H1 (cell line): ENCODE data around the gene DPYSL3.

Source experiments
- NRF1 ChIP-seq: IDR thresholded peaks from 2 replicates; pipeline ENCODE4 v1.6.1; 2011; ENCODE audit warnings: mild to moderate bottlenecking, low read depth, low read length, improper control_type of control experiment
- YY1 ChIP-seq: IDR thresholded peaks from 2 replicates; pipeline ENCODE4 v1.6.1; 2011; ENCODE audit warnings: low read depth, mild to moderate bottlenecking, low read length

DNA sequence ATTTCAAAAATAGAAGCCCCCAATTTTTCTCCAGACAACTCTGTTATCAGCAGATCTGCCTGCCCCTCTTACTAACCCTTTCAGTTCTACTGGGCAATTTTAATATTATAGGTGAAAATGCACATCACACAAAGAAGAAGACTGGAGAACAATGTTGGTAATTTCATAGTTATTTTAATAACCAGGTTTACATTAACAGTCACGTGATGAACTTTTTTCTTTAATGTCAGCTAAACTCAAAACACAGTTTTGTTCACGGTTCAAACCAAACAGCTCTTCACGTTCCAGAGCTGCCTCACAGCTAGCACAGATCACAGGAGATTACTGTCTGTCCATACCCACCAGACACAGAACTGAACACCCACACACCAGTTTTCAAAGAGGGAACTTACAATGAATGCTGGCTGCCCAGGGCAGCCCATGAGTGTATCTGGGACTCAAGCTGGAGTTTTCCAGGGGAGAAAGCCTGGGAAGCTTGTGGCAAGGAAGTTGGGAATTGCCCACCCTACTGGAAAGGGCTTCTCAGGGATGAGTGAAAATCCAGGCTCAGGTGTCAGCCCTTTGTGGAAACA is 119.1 kb downstream of the DPYSL3 start:
- TF ChIP-seq YY1 (no peak), NRF1 (no peak)
